NCI-H1048 (cell line): Measurements from ENCODE around the gene ARPC5L.
A peak's percentile ranks its signal among the peaks of the same experiment; 100 is the strongest.

ENCODE experiments used
- DNase-seq: peaks from one replicate; lab custom pipeline; 2025; lab: John Stamatoyannopoulos, UW

Gene ARPC5L

DNA sequence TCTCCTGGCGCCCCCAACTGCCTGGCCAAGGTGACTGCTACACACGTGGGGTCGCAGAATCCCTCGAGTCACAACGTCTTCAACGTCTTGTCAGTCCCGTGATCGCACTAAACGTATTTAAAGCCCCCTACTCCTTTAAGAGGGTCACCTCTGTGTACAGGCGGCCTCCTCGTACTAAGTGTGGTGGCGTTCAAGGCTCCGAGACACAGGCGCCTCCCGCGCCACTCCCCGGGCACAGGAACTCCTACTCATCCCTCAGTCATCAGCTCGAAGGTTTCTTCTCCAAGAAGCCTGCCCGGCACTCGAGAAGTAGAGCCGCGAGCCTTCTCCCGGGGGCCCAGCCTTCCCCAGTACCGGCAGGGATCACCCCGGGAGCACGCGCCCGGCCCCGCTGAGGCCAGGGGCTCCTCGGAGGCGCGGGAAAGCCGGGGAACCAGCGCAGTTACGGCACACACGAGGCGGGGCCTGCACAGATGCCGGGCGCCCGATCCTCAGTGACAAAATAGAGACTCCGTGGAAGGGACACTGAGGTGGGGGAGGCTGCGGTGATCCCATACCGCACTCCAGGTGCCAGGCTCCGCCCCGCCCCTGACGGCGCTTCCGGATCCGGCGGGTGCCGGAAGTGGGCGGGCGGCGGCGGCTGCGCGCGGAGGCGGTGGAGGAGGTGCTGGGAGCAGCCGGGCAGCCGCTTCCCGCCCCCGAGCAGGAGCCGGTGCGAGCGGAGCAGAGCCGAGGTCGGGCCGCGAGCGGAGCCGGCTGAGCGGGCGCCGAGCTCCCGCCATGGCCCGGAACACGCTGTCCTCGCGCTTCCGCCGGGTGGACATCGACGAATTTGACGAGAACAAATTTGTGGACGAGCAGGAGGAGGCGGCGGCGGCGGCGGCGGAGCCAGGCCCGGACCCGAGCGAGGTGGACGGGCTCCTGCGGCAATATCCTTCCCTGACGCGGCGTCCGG is 6.9 kb downstream of the ARPC5L start:
- DNase-seq = peak; percentile 75

DNA sequence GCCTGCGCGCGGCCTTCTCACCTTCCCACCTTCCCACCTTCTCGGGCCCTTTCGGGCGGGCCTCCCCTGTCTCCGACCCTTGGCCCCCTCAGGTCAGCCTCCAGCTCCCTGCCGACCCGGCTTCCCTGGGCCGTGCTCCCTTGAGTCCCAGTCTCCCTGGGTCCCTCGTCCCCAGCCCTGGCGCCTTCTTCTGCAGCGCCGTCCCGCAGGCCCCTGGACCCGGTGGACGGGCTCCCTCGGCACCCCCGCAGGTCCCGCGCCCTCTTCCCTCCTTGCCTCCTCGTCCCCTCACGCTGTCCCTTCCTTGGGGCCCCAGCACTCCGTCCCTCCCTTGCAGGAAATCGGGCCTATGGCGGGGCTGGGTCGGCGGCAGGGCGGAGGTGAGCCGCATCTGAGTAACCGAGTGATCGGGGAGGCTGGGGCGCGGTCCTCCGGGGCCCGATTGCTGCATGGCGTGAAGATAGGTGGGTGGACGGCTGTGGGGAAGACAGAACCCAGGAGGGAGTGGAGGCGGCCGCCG is 7.6 kb downstream of the ARPC5L start:
- DNase-seq = no peak

DNA sequence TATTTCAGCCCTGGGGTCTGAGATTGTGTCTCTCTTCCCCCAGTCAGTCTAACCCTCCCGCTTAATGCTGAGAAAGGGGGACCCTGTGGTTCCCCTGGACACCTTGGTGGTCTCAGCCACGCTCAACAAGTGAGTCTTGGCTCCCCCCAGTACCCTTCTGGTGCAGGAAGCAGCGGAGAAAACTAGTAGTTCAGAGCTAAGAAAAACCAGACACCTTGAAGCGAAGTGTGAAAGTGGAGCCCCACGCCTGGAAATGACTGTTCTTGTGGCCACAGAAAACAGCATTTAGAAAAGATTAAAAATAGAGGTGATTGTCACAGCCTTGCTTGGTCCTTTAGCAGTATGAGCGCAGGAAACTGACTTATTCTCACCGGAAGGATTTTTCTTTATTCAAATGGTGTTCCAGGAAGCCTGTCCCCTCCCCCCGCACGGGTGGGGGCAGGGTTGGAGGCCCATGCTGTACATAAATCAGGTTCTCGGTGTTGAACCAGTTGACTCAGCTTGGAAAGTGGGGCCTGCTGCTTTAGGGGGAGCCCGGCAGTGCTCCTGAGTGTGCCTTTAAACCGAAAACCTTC is 8.1 kb downstream of the ARPC5L start:
- DNase-seq = no peak

DNA sequence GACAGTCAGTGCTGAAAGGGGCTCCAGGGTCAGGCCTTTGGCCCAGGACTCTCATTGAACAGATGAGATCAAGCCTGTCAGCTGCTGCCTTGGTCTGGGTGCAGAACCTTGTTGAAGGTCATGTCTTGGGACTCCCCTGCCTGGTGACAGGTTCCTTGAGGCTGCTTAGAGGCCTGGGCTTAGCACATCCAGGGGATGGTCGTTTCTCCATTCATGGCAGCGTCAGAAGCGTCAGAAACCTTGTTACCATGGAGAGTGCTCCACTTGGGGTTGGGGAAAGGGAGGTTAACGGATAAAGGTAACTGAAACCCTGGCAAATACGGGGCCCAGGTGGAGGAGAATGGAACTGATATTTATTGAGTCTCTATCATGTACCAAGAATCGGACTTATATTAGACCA is 8.8 kb downstream of the ARPC5L start:
- no peak for DNase-seq

DNA sequence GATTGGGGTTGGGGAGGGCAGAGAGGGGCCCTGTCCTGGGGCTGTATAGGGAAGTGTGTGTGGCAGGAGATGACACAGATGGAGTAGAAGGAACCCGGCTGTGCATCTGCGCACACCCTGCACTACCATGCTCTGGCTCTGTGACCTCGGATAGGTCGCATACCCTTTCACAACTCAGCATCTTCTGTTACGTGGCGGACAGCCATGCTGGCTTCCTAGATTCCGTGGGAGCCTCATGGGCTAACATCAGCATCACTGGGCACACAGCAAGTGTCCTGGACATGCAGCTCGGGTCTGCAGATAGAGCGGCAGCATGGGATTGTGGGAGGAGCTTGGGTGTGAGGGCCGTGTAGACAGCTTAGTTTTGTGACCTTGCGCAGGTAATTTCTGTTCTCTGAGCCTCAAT is 9.2 kb downstream of the ARPC5L start:
- DNase-seq = no peak

DNA sequence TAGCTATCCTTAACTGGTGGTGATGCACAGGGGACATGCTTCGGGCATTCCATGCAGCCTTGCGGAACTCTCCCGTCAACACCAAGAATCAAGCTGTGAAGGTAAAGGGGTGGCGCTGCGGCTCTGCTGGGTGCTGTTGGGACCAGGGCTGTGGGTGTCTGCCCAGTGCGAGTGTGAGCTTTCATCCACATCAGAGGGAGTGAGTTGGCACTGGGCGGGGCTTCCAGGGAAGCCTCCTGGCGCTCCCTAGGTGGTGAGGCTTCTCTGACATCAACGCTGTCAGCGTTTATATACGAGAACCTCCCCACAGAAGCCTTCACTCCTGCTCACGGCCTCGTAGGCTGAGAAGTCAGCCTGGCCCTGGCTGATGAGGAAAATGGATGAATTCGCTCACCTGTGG is 11.7 kb downstream of the ARPC5L start:
- DNase-seq = no peak

DNA sequence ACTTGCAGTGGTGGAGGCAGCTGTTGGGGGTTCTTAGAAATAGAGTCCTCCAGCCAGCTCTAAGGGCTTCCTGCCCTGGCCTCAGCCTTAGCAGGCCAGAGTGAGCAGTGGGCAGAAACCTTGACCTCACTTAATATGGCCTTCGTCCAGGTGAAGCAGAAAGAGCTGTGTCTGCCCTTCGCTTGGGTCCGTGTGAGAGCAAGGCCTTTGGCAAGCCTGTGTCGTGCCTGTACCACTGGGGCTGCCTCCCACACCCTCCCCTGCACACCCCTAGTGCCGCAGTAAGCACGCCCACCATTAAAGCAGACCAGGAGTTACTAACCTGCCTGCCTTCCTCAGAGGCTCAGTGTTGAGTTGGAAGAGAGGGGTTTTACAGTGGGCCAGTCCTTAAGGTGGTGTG is 13.6 kb downstream of the ARPC5L start:
- no peak for DNase-seq

- DNase-seq = no peak
Observed at GRCh38 chr9:124877021-124877782, 15.3 kb downstream of the ARPC5L start.

GRCh38 chr9:124878021-124878420 is 16.1 kb downstream of the ARPC5L start:
- no peak for DNase-seq

GRCh38 chr9:124878518-124878917 is 16.6 kb downstream of the ARPC5L start:
- DNase-seq = no peak

GRCh38 chr9:124879226-124879625 is 17.3 kb downstream of the ARPC5L start:
- no peak for DNase-seq

GRCh38 chr9:124880501-124880900 is 18.6 kb downstream of the ARPC5L start:
- DNase-seq = no peak

GRCh38 chr9:124881138-124881743 is 19.3 kb downstream of the ARPC5L start:
- DNase-seq = no peak

GRCh38 chr9:124882231-124882630 is 20.3 kb downstream of the ARPC5L start:
- no peak for DNase-seq

- DNase-seq = no peak
Observed at GRCh38 chr9:124884376-124884775, 22.4 kb downstream of the ARPC5L start.

- no peak for DNase-seq
Observed at GRCh38 chr9:124885551-124885950, 23.6 kb downstream of the ARPC5L start.

DNA sequence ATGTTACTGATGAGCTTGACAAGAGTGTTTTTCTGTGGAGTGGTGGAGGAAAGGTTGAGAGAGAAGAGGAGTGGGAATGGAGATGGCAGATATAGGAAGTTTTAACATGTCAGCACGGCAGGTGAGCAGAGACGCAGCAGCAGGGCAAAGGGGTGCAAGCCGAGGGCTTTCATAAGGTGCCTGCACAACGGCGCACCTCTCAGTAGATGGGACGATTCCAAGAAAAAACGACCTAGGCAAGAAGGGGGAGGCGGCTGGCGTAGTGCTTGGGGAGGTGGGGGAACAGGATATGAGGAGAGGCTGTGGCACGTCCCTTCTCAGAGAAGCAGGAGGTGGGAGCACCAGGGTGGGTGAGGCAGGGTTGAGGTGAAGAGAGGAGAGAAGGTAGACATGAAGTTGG is 24.5 kb downstream of the ARPC5L start:
- no peak for DNase-seq

GRCh38 chr9:124886866-124887492 is 25.0 kb downstream of the ARPC5L start:
- no peak for DNase-seq

DNA sequence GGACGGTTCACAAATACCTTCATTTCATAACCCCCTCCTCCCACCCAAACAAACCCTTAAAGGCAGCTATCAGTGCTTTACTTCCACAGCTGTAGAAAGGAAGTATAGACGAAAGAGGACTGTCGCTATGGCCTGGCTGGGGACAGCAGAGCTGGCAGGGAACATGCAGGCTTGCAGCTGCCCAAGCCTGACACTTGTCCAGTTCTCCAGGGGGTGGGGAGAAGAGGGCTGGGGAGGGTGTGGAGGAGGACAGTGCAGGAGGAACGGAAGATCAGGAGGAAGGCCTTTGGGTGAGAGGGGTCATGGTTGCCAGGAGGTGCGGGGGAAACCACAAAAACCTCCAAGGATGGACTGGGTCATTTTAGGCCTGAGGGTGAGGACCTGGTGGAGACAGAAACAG is 25.9 kb downstream of the ARPC5L start:
- no peak for DNase-seq

DNA sequence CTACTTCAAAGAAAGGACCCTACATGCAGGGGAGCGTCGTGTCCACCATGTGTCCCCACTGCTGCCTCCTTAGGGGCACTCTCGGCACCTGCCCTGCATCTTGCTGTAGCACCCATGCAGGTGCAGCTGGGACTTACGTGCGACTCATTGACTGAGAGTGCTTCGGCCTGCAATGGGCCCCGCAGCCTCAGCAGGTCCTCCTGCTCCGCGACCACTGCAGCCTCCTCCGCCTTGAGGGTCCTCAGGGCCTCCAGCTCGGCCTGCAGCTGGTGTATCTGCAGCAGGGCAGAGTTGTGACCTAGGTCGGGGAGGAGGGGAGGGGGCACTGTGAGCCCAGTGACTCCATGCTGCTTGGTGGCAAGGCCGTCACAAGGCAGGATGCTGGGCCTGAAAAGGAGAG is 27.1 kb downstream of the ARPC5L start:
- no peak for DNase-seq

- no peak for DNase-seq
Observed at GRCh38 chr9:124890179-124890578, 28.2 kb downstream of the ARPC5L start.
